Ovary (tissue), 9 donors: ENCODE measurements around the gene ITIH2. TPM values are rescaled to one million over a fixed set of nuclear protein-coding genes. Genes with fewer than 3 reads are reported as not detected.

Experiments used
- DNase-seq, 5 donors: peaks; one replicate each; pipeline ENCODE4 v3.0.0-alpha.2; 2019 to 2020
- H3K27ac ChIP-seq, 2 donors: fragments of 200-600 bp; one replicate each; pipeline versions ENCODE4 v1.5.1 to v1.8.0; 2019 to 2022
- H3K27me3 ChIP-seq: fragments of 200-600 bp; one replicate; pipeline ENCODE4 v1.8.0; 2022
- H3K36me3 ChIP-seq: fragments of 200-600 bp; sonication (generic); one replicate; pipeline ENCODE4 v1.5.1; 2019
- H3K4me1 ChIP-seq: one replicate; pipeline ENCODE4 v1.8.1; 2013; ENCODE audit warnings: mild to moderate bottlenecking, moderate library complexity; ENCODE audit not compliant: insufficient read depth
- H3K4me3 ChIP-seq: fragments of 200-600 bp; sonication (generic); one replicate; pipeline ENCODE4 v1.5.1; 2017
- H3K9me3 ChIP-seq, 2 donors: fragments of 200-600 bp in 1 of 2; sonication (generic) in 1 of 2; one replicate each; pipeline versions ENCODE4 v1.5.1 to v1.8.1; 2013 to 2019; ENCODE audit warnings: mild to moderate bottlenecking in 1 of 2, moderate library complexity in 1 of 2
- CTCF ChIP-seq, 3 donors: fragments of 450-650 bp in 2 of 3; fragments of 200-600 bp in 1 of 3; IDR thresholded peaks; one replicate each; pipeline versions ENCODE4 v1.5.1 to v1.8.0; 2016 to 2022; ENCODE audit warnings: antibody characterized with exemption in 3 of 3, mild to moderate bottlenecking in 1 of 3
- EP300 ChIP-seq: sonication (generic); formaldehyde crosslinking; IDR thresholded peaks from one replicate; pipeline ENCODE4 v1.6.1; 2017; ENCODE audit warnings: antibody characterized with exemption
- POLR2A ChIP-seq: fragments of 450-650 bp; IDR thresholded peaks from one replicate; pipeline ENCODE4 v1.6.1; 2017; ENCODE audit warnings: antibody characterized with exemption, mild to moderate bottlenecking, moderate library complexity
- WGBS, 3 donors: extraction: QIAGEN DNeasy Blood & Tissue Kit in 1 of 3; methylation state at CpG; one replicate each; pipeline versions ENCODE4 v1.1.5 to v1.1.7; 2013 to 2017; 5-methylcytosine and 5-hydroxymethylcytosine counted together
- intact Hi-C, 4 donors: fragments of 100-400 bp; cut with DNase I; formaldehyde crosslinking; loops; one replicate each; pipeline versions ENCODE4 v1.11.0 to v1.15.1; 2022 to 2023
- polyA plus RNA-seq, 2 donors: library from polyadenylated mRNA; stranded (reverse); fragments of 200-250 nt in 1 of 2; fragments of 350-450 nt in 1 of 2; fragmentation: Illumina TruSeq in 1 of 2; extraction: RNeasy Lipid Tissue Mini Kit (QIAGEN cat#74804) in 1 of 2; gene quantifications; one replicate each; pipeline ENCODE4 v1.2.3, GENCODE V29; 2013 to 2014
- total RNA-seq, 7 donors: library from RNA; depleted of rRNA in 2 of 7; stranded (reverse); fragments of >200 nt in 2 of 7; fragmentation: NEBNext Ultra II Directional in 3 of 7; extraction: Animal tissue kit (Norgen Biotek cat#: 25700) in 3 of 7; gene quantifications; one replicate each; pipeline versions ENCODE4 v1.1.0 to v1.2.4, GENCODE V29; 2016 to 2023
- donor health status: DM: no; HTN: no; CAD: no; lungs with moderate emphysema.
- donor health status: DM: no; HTN: no; CAD: no.
- donor health status: Bipolar disorder and iron deficiency.
- donor health status: DM: yes; HTN: yes; CAD: no.
- donor health status: DM: no; HTN: no; CAD: no.
- donor health status: DM: yes; HTN: yes; CAD: no.

Gene ITIH2
- total and polyA plus RNA-seq, 9 donors: 0.02 to 1.2 (median 0.22) TPM; not detected in 4

- H3K4me3 ChIP-seq: no peak overlapping the region
- H3K27me3 ChIP-seq: no peaks in the 10 kb centered on the region
- WGBS, 3 donors: 82 to 86% (median 83%) methylated on average over 3 of the region's 3 CpGs
- no peak for TF ChIP-seq EP300
- no peak for TF ChIP-seq CTCF (IDR thresholded peaks at IDR 0.05)
- no peak for TF ChIP-seq POLR2A
- DNase-seq: no peak
- no peaks in the 10 kb centered on the region for H3K4me1 ChIP-seq
- no peak overlapping the region for H3K27ac ChIP-seq
- no peaks in the 10 kb centered on the region for H3K9me3 ChIP-seq
- no peaks in the 10 kb centered on the region for H3K36me3 ChIP-seq
- intact Hi-C loops: no loop called here
Observed at GRCh38 chr10:7766241-7766640, 63.1 kb downstream of the ITIH2 start.

GRCh38 chr10:7767209-7767608 is 64.1 kb downstream of the ITIH2 start:
- intact Hi-C loops: no loop called here
- WGBS, 3 donors: 87 to 93% (median 92%) methylated on average over 10 of the region's 10 CpGs
- TF ChIP-seq EP300 (no peak), CTCF (IDR thresholded peaks at IDR 0.05) (no peak), POLR2A (no peak)
- DNase-seq: no peak
- no peaks in the 10 kb centered on the region for H3K36me3 ChIP-seq
- no peaks in the 10 kb centered on the region for H3K9me3 ChIP-seq
- H3K27ac ChIP-seq: no peak overlapping the region
- no peak overlapping the region for H3K4me3 ChIP-seq
- H3K4me1 ChIP-seq: no peaks in the 10 kb centered on the region
- no peaks in the 10 kb centered on the region for H3K27me3 ChIP-seq

GRCh38 chr10:7768417-7768816 is 65.3 kb downstream of the ITIH2 start:
- TF ChIP-seq CTCF (IDR thresholded peaks at IDR 0.05) (no peak), EP300 (no peak), POLR2A (no peak)
- 85 to 97% (median 95%) methylated on average over 7 of the region's 7 CpGs for WGBS, 3 donors
- DNase-seq: no peak
- Histone ChIP-seq H3K36me3 (no peaks in the 10 kb centered on the region), H3K27ac (no peak overlapping the region), H3K4me3 (no peak overlapping the region), H3K27me3 (no peaks in the 10 kb centered on the region), H3K4me1 (no peaks in the 10 kb centered on the region), H3K9me3 (no peaks in the 10 kb centered on the region)
- intact Hi-C loops: no loop called here

GRCh38 chr10:7773845-7774801 is 71.0 kb downstream of the ITIH2 start:
- no peaks in the 10 kb centered on the region for H3K27me3 ChIP-seq
- H3K4me3 ChIP-seq: no peak overlapping the region
- intact Hi-C loops: no loop called here
- H3K27ac ChIP-seq: no peak overlapping the region
- WGBS, 3 donors: 76 to 88% (median 83%) methylated on average over 10 of the region's 10 CpGs
- no peak for TF ChIP-seq POLR2A
- TF ChIP-seq CTCF (IDR thresholded peaks at IDR 0.05): no peak
- TF ChIP-seq EP300: no peak
- H3K4me1 ChIP-seq: no peaks in the 10 kb centered on the region
- no peaks in the 10 kb centered on the region for H3K9me3 ChIP-seq
- DNase-seq: no peak
- H3K36me3 ChIP-seq: no peaks in the 10 kb centered on the region
